Measurements from ENCODE around the gene CHST11. TPM values are rescaled to one million over a fixed set of nuclear protein-coding genes. Genes with fewer than 3 reads are reported as not detected.

CHST11 gene
- total and polyA plus RNA-seq, 7 donors: 0.60 to 22.8 (median 10.0) TPM

GRCh38 chr12:104710940-104711689 is 254.4 kb downstream of the CHST11 start:
- intact Hi-C loops (cut with DNase I): loop anchor here (10.0 kb wide), 1 partner anchor 84 kb away; no protein-coding TSS in a partner anchor
- no peak for TF ChIP-seq EP300 (IDR thresholded peaks at IDR 0.05)
- no peak for TF ChIP-seq CTCF (IDR thresholded peaks at IDR 0.05)
- TF ChIP-seq POLR2AphosphoS5 (IDR thresholded peaks at IDR 0.05): peak in 3 of 4 donors; percentile 18 to 62 (median 40)
- no peak for TF ChIP-seq POLR2A (IDR thresholded peaks at IDR 0.05)
- H3K4me3 ChIP-seq: no peak overlapping the region
- no peak for DNase-seq
- no peaks in the 10 kb centered on the region for H3K36me3 ChIP-seq
- peaks cover 0 to 34% (median 27%) of the 10 kb centered on the region in 4 donors for H3K4me1 ChIP-seq
- H3K27me3 ChIP-seq: no peaks in the 10 kb centered on the region
- 64 to 71% methylated on average over 8 of the region's 8 CpGs for WGBS, 2 donors
- peak overlapping the region; percentile 9 to 55 (median 46) for H3K27ac ChIP-seq
- no peaks in the 10 kb centered on the region for H3K9me3 ChIP-seq

- Histone ChIP-seq H3K4me3 (no peak overlapping the region), H3K36me3 (no peaks in the 10 kb centered on the region), H3K4me1 (peaks cover 0 to 30% (median 27%) of the 10 kb centered on the region in 4 donors), H3K9me3 (no peaks in the 10 kb centered on the region), H3K27ac (no peak overlapping the region), H3K27me3 (no peaks in the 10 kb centered on the region)
- intact Hi-C loops (cut with DNase I): loop anchor here (10.0 kb wide), 1 partner anchor 82 kb away; no protein-coding TSS in a partner anchor
- TF ChIP-seq EP300 (IDR thresholded peaks at IDR 0.05) (no peak), POLR2A (IDR thresholded peaks at IDR 0.05) (no peak), CTCF (IDR thresholded peaks at IDR 0.05) (no peak), POLR2AphosphoS5 (IDR thresholded peaks at IDR 0.05) (no peak)
- DNase-seq: no peak
- WGBS, 2 donors: 76 to 81% methylated on average over 6 of the region's 6 CpGs
Observed at GRCh38 chr12:104712477-104712876, 255.7 kb downstream of the CHST11 start.

- 84 to 90% methylated on average over 5 of the region's 5 CpGs for WGBS, 2 donors
- TF ChIP-seq EP300 (IDR thresholded peaks at IDR 0.05) (no peak), CTCF (IDR thresholded peaks at IDR 0.05) (no peak), POLR2AphosphoS5 (IDR thresholded peaks at IDR 0.05) (no peak)
Observed at GRCh38 chr12:104712968-104713367, 256.2 kb downstream of the CHST11 start.

DNA sequence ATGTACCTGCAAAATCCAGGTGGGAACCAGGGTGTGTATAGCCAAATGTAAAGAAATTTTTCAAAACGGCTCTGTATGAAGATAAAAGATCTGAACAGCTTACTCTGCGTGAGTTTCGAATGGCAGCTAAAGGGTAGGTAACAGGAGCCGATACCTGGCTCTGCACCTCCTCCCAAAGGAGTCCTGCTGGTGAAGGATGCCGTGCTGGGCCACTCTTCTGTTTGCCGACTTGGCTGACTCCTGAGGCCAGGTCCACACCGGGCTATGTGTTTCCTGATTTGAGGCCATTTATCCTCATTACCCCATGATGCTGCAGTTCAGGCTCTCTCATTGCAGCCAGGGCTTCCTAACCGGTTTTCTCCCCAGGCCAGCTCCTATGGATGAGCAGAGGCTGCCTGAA is 256.7 kb downstream of the CHST11 start:
- Histone ChIP-seq H3K9me3 (no peaks in the 10 kb centered on the region), H3K4me1 (peaks cover 0 to 35% (median 32%) of the 10 kb centered on the region in 4 donors), H3K27ac (no peak overlapping the region), H3K36me3 (no peaks in the 10 kb centered on the region), H3K27me3 (no peaks in the 10 kb centered on the region), H3K4me3 (no peak overlapping the region)
- intact Hi-C loops (cut with DNase I): loop anchor here (10.0 kb wide), 1 partner anchor 81 kb away; no protein-coding TSS in a partner anchor
- DNase-seq: no peak
- TF ChIP-seq POLR2A (IDR thresholded peaks at IDR 0.05) (no peak), EP300 (IDR thresholded peaks at IDR 0.05) (no peak), CTCF (IDR thresholded peaks at IDR 0.05) (no peak)
- 65 to 76% methylated on average over 8 of the region's 8 CpGs for WGBS, 2 donors

More at GRCh38 chr12:104712968-104713367, 256.2 kb downstream of the CHST11 start:
- no peak overlapping the region for H3K4me3 ChIP-seq
- no peak overlapping the region for H3K27ac ChIP-seq
- intact Hi-C loops (cut with DNase I): loop anchor here (10.0 kb wide), 1 partner anchor 82 kb away; no protein-coding TSS in a partner anchor
- no peaks in the 10 kb centered on the region for H3K9me3 ChIP-seq
- no peaks in the 10 kb centered on the region for H3K36me3 ChIP-seq
- DNase-seq: no peak
- peaks cover 0 to 30% (median 28%) of the 10 kb centered on the region in 4 donors for H3K4me1 ChIP-seq
- no peaks in the 10 kb centered on the region for H3K27me3 ChIP-seq

All from sigmoid colon (tissue), 7 donors.